ACC112 (cell line): ENCODE measurements around the gene JAKMIP1.

Experiments used
- H2AFZ ChIP-seq: fragments of 200-600 bp; sonication (generic); one replicate; pipeline ENCODE4 v1.6.0; 2017; ENCODE audit warnings: antibody characterized with exemption, low read length; ENCODE audit not compliant: unreplicated experiment
- H3K27ac ChIP-seq: fragments of 200-600 bp; sonication (generic); 2 replicates; pipeline ENCODE4 v1.5.1; 2014; ENCODE audit warnings: low read depth, mild to moderate bottlenecking, antibody characterized with exemption, low read length, moderate library complexity
- H3K27me3 ChIP-seq: fragments of 200-600 bp; sonication (generic); 2 replicates; pipeline ENCODE4 v1.6.1; 2014; ENCODE audit warnings: mild to moderate bottlenecking, antibody characterized with exemption, low read length, moderate library complexity, mixed read lengths; ENCODE audit not compliant: insufficient read depth
- H3K36me3 ChIP-seq: fragments of 200-600 bp; sonication (generic); 2 replicates; pipeline ENCODE4 v1.6.1; 2016; ENCODE audit warnings: mild to moderate bottlenecking, antibody characterized with exemption, low read length, moderate library complexity, mixed read lengths; ENCODE audit not compliant: insufficient read depth
- H3K4me1 ChIP-seq: fragments of 200-600 bp; sonication (generic); one replicate; pipeline ENCODE4 v1.6.1; 2016; ENCODE audit warnings: low read length, mixed read lengths; ENCODE audit not compliant: insufficient read depth, unreplicated experiment, control insufficient read depth
- H3K4me3 ChIP-seq: fragments of 200-600 bp; sonication (generic); 2 replicates; pipeline ENCODE4 v1.5.1; 2014; ENCODE audit warnings: mild to moderate bottlenecking, low read depth, low read length
- H3K79me2 ChIP-seq: fragments of 200-600 bp; sonication (generic); one replicate; pipeline ENCODE4 v1.6.0; 2016; ENCODE audit warnings: low read length; ENCODE audit not compliant: control insufficient read depth, unreplicated experiment, insufficient read depth

The JAKMIP1 gene

GRCh38 chr4:6058531-6059374 lies 141.6 kb downstream of the JAKMIP1 start:
- Histone ChIP-seq H3K27ac (no peak overlapping the region), H3K36me3 (no peaks in the 10 kb centered on the region), H3K79me2 (no peaks in the 10 kb centered on the region), H3K4me1 (no peaks in the 10 kb centered on the region), H3K27me3 (0 out of 2 replicates have a peak, but pooled peaks cover 4% of the 10 kb centered on the region), H3K4me3 (no peak overlapping the region), H2AFZ (no peak overlapping the region)

DNA sequence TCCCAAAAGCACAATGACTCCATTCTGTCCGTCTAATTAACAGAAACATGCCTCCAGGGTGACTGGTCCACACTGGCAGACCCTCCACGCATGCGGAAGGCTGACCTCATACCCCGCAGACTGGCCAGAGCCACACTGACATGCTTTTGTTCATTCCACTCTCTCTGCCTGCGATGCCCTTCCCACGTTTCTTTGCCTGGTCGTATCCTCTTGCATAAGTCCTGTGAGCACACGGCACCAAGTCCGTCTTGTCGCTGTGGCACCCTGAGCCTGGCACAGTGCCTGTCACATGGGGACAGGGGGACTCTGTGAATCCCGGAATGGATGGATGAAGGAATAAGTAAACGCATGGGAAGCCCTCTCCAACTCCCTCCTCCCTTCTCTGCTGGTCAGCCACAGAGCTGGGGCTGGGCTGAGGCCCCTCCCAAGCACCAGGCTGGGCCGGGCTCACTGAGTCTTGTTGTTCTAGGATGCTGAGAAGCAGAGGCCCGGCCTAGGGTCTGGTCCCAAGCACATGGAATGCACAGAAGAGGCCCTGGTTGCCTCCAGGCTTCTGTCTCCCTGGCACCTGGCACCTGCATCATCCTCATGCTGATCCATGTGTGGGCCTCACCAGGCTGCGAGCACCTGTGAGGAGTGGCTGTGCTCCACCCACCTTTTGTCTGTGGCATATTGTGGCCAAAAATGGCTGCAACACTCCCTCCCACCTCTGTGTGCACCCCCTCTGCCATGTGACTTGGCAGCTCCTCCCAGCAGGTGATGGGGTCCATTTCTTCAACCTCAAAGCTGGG lies 143.2 kb downstream of the JAKMIP1 start:
- Histone ChIP-seq H3K4me3 (no peak overlapping the region), H3K27ac (no peak overlapping the region), H3K27me3 (peaks cover 12% of the 10 kb centered on the region; the same call in 1 of the 2 replicates), H3K36me3 (no peaks in the 10 kb centered on the region), H3K79me2 (no peaks in the 10 kb centered on the region), H2AFZ (no peak overlapping the region), H3K4me1 (no peaks in the 10 kb centered on the region)

- Histone ChIP-seq H3K27ac (no peak overlapping the region), H3K4me1 (no peaks in the 10 kb centered on the region), H3K4me3 (no peak overlapping the region), H3K36me3 (no peaks in the 10 kb centered on the region), H2AFZ (no peak overlapping the region), H3K27me3 (peaks cover 24% of the 10 kb centered on the region), H3K79me2 (no peaks in the 10 kb centered on the region)
These were observed 144.9 kb downstream of the JAKMIP1 start for GRCh38 chr4:6055436-6055835.

DNA sequence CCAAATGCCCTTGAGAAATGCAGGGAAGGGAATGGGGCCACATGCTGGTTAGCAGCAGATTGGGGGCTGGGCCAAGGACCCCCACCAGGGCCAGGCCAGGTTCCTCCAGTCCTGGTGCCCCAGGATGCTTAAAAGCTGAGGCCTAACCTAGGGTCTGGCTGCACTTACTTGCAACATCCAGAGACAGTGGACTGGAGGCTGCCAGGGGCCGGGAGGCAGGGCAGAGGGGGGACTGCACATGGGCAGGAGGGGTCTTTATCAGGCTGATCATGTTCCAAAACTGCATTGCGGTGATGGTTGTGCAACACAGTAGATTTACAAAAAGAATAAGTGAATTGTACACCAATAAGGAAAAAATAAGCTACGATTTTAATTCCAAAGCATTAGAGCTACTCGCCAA lies 145.3 kb downstream of the JAKMIP1 start:
- Histone ChIP-seq H3K36me3 (no peaks in the 10 kb centered on the region), H3K4me3 (no peak overlapping the region), H2AFZ (no peak overlapping the region), H3K4me1 (no peaks in the 10 kb centered on the region), H3K79me2 (no peaks in the 10 kb centered on the region), H3K27ac (no peak overlapping the region), H3K27me3 (peaks cover 24% of the 10 kb centered on the region)

DNA sequence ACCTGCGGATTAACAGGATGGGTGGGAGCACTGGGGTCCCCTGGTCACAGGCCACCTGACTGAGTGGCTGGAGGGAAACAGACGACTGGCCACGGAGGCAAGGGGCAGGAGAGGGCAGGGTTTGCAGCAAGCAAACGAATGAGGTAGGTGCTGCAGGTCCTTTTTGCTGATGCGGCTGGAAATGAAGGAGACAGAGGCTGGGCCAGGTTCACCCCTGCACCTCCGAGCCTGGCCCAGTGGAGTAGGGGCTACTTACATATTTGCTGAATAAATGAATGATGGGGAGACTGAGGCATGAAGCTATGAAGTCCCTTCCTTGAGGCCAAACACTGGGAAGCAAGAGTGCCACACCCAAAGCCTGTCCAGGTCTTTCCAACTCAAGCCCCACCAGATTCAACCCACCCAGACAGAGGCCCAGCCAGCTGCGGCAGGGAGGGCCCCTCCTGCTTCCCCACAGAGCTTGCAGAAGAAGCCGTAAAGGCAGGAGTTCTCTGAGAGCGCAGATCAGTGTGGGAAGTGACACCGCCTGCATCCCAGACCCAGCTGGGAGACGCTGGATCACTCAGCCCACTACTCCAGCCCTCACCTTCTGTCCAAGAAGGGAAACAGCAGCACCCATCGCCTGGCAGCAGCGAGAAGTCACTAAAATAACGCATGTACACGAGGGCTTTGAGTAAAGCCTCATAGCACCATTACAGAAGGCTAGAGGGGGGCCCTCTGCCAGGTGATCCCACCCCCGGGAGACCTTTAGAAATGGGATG lies 146.0 kb downstream of the JAKMIP1 start:
- H3K27ac ChIP-seq, result no peak overlapping the region
- H3K4me1 ChIP-seq, result no peaks in the 10 kb centered on the region
- H2AFZ ChIP-seq, result no peak overlapping the region
- H3K79me2 ChIP-seq, result no peaks in the 10 kb centered on the region
- H3K27me3 ChIP-seq, result peaks cover 24% of the 10 kb centered on the region
- H3K36me3 ChIP-seq, result no peaks in the 10 kb centered on the region
- H3K4me3 ChIP-seq, result no peak overlapping the region

- Histone ChIP-seq H3K4me3 (no peak overlapping the region), H2AFZ (no peak overlapping the region), H3K27me3 (peaks cover 24% of the 10 kb centered on the region), H3K36me3 (no peaks in the 10 kb centered on the region), H3K27ac (no peak overlapping the region), H3K79me2 (no peaks in the 10 kb centered on the region), H3K4me1 (no peaks in the 10 kb centered on the region)
These were observed 147.7 kb downstream of the JAKMIP1 start for GRCh38 chr4:6052679-6053078.

GRCh38 chr4:6050551-6050950 lies 149.8 kb downstream of the JAKMIP1 start:
- H3K4me3 ChIP-seq, result no peak overlapping the region
- H3K79me2 ChIP-seq, result no peaks in the 10 kb centered on the region
- H2AFZ ChIP-seq, result no peak overlapping the region
- H3K27ac ChIP-seq, result no peak overlapping the region
- peaks cover 24% of the 10 kb centered on the region for H3K27me3 ChIP-seq
- no peaks in the 10 kb centered on the region for H3K4me1 ChIP-seq
- no peaks in the 10 kb centered on the region for H3K36me3 ChIP-seq

DNA sequence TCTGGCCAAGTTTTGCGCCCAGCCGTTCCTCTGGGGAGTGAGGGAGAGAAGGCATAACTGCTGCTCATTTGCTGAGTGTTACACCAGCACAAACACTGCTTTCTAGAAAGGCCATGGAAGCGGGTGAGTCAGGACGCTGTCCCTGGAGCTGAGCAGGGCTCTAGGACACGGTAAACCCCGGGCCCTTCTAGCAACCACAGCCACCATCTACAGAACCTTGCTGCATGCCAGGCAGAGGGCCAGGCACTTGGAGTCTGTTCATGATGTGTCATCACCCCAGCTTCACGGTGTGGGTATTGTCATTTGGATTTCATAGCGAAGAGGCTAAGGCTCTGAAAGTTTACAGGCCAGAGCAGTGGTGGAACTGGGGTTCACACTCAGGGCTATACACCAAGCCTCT lies 150.4 kb downstream of the JAKMIP1 start:
- H2AFZ ChIP-seq, result no peak overlapping the region
- H3K79me2 ChIP-seq, result no peaks in the 10 kb centered on the region
- H3K36me3 ChIP-seq, result no peaks in the 10 kb centered on the region
- no peak overlapping the region for H3K4me3 ChIP-seq
- H3K27me3 ChIP-seq, result peaks cover 24% of the 10 kb centered on the region
- no peaks in the 10 kb centered on the region for H3K4me1 ChIP-seq
- H3K27ac ChIP-seq, result no peak overlapping the region

DNA sequence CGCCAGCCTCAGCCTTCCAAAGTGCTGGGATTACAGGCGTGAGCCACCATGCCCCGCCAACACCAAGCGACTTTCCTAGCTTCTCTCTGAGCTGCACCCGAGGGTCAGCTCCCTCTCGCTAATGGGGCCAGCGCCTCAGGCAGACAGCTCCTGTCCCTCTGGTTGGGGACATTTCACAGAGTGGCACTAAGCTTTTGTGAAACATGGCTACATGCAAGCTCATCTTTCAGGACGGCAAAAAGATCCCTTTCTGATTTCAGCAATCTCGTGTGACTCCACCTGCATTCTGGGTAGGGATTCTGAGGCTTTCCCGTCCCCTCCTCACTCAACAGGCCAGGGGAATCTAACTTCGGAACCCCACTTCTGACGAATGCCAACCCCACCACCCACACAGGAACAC lies 151.1 kb downstream of the JAKMIP1 start:
- Histone ChIP-seq H3K27ac (no peak overlapping the region), H3K79me2 (no peaks in the 10 kb centered on the region), H3K4me3 (no peak overlapping the region), H3K27me3 (peaks cover 24% of the 10 kb centered on the region), H3K36me3 (no peaks in the 10 kb centered on the region), H3K4me1 (no peaks in the 10 kb centered on the region), H2AFZ (no peak overlapping the region)

- Histone ChIP-seq H2AFZ (no peak overlapping the region), H3K4me3 (no peak overlapping the region), H3K27me3 (peaks cover 21% of the 10 kb centered on the region), H3K27ac (no peak overlapping the region), H3K79me2 (no peaks in the 10 kb centered on the region), H3K36me3 (no peaks in the 10 kb centered on the region), H3K4me1 (no peaks in the 10 kb centered on the region)
These were observed 151.8 kb downstream of the JAKMIP1 start for GRCh38 chr4:6048537-6048936.
